AG09309 (cell line): Measurements from ENCODE around the gene FLAD1.

Experiments
- DNase-seq: peaks from one replicate; pipeline ENCODE4 v3.0.0-alpha.2; 2010; ENCODE audit warnings: low read depth
- H3K4me3 ChIP-seq: 2 replicates; pipeline ENCODE4 v1.5.1; 2011; ENCODE audit warnings: mild to moderate bottlenecking, low read depth, low read length, moderate library complexity; ENCODE audit not compliant: control insufficient read depth
- TF ChIP-seq, protein P1 (sequence below): IDR thresholded peaks from 2 replicates; pipeline ENCODE4 v1.5.1; 2011; ENCODE audit warnings: mild to moderate bottlenecking, low read depth, low read length, inconsistent platforms; ENCODE audit not compliant: insufficient read depth, control insufficient read depth; ENCODE audit errors: missing control alignments

The FLAD1 gene

DNA sequence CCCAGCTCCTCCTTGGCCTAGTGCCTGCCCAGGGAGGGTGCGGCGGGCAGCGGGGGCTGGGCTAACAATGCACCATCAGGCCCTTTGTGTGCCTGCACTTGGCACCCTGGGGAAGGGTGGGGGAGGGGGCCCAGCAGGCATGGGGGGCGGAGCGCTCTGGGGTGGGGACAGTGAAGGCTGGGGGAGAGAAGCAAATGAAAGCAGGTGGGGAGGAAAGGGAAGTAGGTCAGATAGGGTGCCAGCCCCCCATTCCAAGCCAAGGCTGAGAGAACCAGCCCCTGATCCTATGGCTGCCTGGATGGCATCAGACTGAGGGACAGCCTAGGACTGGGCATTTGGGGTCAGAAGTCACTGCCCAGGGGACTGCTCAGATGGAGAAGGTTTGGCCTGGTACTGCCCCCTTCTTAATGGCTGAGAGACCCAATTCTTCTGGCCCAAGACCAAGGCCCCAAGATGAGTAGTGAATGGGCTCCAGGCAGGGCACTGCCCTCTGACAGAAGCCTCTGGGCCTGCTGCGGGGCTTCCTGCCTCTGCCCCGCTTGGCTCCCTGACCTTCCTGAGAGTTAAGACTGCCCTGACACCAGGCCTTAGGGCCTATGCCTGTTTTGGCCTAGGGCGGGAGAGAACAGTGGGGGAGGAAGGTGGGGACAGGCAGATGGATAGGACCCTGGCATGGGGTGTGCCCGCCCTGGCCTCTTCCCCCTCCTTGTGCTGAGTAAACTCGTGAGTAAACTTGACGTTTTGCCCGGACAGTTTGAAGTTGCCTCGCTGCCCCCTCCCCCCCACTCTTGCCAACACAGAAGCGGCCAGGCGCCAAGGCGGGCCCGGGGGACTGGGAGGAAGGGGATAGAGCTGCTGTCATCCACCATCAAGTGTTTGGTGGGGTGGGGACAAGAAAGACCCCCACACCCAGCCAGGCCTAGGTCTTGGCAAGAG, 22.2 kb downstream of the FLAD1 start:
- DNase-seq = no peak
- no peak overlapping the region; the same call in 1 of the 2 replicates for H3K4me3 ChIP-seq
- TF ChIP-seq, protein P1, sequence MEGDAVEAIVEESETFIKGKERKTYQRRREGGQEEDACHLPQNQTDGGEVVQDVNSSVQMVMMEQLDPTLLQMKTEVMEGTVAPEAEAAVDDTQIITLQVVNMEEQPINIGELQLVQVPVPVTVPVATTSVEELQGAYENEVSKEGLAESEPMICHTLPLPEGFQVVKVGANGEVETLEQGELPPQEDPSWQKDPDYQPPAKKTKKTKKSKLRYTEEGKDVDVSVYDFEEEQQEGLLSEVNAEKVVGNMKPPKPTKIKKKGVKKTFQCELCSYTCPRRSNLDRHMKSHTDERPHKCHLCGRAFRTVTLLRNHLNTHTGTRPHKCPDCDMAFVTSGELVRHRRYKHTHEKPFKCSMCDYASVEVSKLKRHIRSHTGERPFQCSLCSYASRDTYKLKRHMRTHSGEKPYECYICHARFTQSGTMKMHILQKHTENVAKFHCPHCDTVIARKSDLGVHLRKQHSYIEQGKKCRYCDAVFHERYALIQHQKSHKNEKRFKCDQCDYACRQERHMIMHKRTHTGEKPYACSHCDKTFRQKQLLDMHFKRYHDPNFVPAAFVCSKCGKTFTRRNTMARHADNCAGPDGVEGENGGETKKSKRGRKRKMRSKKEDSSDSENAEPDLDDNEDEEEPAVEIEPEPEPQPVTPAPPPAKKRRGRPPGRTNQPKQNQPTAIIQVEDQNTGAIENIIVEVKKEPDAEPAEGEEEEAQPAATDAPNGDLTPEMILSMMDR = no peak

DNA sequence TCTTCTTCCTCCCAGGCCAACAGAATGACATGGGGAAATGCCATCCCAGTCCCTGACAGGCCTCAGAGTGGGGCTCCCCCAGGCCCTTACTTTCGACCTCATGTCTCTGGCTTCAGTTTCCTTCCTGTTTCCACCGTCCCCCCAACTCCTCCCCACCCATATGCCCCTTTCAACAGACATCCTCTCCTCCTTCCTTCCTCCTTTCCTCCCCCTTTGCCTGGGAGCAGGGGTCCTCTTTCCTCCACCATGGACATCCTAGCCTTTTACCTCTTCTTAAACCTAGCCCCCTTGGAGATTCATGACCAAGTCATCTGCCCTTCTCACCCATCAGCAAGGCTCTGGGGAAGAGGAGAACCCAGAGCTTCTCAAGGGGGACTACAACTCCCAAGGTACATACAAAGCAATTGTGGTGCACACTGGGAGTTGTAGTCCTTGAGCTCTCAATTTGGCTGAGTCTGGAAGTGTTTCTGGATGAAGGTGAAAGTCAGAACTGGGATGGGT, 23.5 kb downstream of the FLAD1 start:
- H3K4me3 ChIP-seq = no peak overlapping the region
- TF ChIP-seq, protein P1 = no peak
- DNase-seq = no peak

DNA sequence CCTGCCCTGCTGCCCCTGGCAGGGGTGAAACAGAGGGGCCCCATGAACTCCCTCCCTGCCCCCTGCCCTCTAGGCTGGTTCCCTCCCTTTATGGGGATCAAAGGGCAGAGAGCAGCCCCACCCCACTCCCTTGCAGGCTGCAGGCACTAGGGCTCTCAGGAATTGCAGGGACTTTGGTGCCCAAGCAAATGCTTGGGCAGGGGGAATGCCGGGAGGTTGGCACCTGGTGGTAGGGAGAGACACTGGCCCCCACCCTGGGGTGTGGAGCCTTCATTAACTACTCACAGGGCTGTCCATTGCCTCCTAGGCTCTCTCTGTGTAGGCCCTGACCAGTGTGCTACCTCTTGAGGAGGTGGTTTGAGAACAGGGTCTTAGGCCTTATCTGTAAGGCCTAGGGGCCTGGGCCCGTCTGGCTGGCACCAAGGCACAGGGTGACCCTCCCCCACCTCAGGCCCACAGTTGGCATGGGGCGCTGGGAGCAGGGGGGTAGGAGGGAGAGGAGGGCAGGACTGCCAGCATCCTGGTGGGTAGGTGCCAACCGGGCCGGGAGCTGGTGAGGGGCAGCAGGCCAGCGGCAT, 24.2 kb downstream of the FLAD1 start:
- DNase-seq = no peak
- TF ChIP-seq, protein P1 = no peak
- no peak overlapping the region for H3K4me3 ChIP-seq

DNA sequence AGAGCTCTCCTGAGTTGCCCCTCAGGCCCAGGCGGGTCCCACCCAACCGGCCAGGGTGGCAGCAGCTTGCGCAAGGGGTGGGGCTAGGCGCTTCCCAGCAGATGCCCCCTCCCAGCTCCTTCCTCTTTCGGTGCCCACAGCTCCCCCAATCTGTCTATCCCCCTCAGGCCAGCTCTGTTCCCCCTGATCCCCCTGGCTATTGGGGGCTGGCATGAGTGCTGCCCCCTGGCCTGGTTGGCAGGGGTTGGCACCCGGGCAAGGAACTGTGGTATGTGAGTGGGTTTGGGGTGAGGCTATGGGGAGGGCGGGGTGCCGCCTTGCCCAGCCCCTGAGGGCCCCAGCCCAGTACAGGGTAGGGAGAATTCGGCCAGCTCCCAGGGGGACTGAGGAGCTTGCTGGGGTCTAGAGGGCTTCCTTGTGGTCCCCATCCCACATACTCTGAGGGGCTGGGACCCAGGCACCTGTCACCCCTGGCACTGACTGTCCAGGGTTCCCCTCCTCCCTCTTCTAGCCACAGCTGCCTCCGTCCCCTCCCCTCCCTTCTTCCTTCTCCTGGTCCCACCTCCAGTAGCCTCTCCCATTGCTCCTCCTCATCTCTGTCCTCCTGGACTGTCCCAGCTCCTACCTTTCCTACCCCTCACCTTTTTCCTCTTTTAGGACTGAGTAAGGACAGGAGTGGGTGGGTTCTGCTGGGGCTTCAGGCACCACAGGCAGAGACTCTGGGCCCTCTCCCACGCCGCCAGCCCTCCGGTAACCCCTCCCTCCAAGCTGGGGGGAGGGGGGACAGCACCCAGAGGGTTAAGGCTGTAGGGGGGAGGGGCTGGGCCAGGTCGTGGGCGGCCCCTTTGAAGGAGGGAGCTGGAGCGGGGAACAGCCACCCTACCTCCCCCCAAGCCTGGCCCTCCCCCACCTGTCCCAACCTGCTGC, 25.1 kb downstream of the FLAD1 start:
- TF ChIP-seq, protein P1 = no peak
- no peak overlapping the region for H3K4me3 ChIP-seq
- no peak for DNase-seq

DNA sequence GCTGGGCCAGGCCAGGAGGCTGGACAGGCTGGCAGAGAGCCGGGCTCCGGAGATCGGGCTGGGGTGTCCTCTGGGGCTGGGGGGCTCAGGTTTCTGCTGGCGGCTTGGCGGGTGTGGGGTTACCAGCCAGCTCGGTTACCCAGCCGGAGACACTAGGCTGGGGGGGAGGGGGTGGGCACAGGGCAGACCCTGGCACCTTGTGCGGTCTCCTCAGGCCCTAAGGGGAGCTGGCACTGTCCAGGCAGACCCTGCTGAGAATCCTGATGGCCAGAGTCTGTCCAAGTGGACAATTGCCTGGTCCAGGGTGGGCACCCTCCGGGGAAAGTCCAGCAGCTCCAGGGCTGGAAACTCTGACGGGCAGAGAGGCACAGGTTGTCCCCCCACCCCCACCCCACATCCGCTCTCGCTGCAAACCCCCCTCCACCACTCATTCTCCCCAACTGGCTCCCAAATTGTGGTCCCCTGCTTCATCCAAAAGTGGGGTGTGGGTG, 26.1 kb downstream of the FLAD1 start:
- no peak for DNase-seq
- no peak overlapping the region for H3K4me3 ChIP-seq
- TF ChIP-seq, protein P1 = no peak

DNA sequence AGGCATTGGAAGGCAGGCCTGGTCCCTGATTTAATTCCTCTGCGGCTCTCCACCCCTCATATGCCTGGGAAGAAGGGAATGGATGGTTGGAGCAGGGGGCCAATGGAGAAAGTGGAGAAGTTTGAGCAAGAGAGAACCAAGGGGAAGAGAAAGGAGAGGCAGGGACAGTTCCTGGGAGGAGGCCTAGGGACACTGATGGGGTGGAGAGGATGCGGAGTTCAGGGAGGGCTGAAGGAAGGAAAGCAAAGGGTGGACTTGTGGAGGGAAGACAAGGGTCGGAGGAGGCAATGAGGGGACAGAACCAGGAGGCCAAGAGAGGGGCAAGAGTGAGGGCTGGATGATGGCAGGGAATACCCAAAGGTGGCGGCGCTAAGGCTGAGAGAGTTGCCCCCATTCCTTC, 26.6 kb downstream of the FLAD1 start:
- DNase-seq = no peak
- H3K4me3 ChIP-seq = no peak overlapping the region
- TF ChIP-seq, protein P1 = no peak
